GM12865 (cell line): ENCODE results near the gene IL15RA.
"Not testable (repeated sequence)": the region's sequence is repeated elsewhere in the genome, so short reads cannot be mapped to it uniquely, and the experiment has no call there.

ENCODE experiments used
- DNase-seq: peaks from one replicate; pipeline ENCODE4 v3.0.0; 2010; ENCODE audit warnings: low read depth
- H3K4me3 ChIP-seq: 2 replicates; pipeline ENCODE4 v1.5.1; 2011; ENCODE audit warnings: mild to moderate bottlenecking, low read depth, low read length, control low read depth
- TF ChIP-seq, protein P1 (sequence below): IDR thresholded peaks from 2 replicates; pipeline ENCODE4 v1.5.1; 2011; ENCODE audit warnings: low read length, control low read depth, low read depth, inconsistent platforms; ENCODE audit not compliant: insufficient read depth; ENCODE audit errors: missing control alignments

IL15RA gene

DNA sequence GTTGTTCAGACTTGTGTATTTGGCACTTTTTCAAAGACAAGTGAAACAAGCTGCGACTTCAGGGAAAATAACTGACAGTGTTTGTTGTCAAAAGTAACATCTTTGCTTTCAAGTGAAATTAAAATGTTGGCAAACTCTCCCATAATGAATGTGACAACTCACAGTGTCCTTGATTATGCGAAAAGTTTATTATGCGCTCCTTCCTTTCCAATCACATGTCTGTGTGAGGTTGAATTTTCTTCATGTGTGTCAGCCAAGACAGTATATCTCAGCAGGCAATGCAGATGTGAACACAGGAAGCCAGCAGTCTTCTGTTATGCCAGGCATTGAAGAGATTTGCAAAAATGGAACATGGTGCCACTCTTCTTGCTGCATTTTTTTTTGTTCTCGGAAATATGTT is 58.6 kb downstream of the IL15RA start:
- TF ChIP-seq, protein P1, sequence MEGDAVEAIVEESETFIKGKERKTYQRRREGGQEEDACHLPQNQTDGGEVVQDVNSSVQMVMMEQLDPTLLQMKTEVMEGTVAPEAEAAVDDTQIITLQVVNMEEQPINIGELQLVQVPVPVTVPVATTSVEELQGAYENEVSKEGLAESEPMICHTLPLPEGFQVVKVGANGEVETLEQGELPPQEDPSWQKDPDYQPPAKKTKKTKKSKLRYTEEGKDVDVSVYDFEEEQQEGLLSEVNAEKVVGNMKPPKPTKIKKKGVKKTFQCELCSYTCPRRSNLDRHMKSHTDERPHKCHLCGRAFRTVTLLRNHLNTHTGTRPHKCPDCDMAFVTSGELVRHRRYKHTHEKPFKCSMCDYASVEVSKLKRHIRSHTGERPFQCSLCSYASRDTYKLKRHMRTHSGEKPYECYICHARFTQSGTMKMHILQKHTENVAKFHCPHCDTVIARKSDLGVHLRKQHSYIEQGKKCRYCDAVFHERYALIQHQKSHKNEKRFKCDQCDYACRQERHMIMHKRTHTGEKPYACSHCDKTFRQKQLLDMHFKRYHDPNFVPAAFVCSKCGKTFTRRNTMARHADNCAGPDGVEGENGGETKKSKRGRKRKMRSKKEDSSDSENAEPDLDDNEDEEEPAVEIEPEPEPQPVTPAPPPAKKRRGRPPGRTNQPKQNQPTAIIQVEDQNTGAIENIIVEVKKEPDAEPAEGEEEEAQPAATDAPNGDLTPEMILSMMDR = no peak
- no peak for DNase-seq
- no peak overlapping the region for H3K4me3 ChIP-seq

DNA sequence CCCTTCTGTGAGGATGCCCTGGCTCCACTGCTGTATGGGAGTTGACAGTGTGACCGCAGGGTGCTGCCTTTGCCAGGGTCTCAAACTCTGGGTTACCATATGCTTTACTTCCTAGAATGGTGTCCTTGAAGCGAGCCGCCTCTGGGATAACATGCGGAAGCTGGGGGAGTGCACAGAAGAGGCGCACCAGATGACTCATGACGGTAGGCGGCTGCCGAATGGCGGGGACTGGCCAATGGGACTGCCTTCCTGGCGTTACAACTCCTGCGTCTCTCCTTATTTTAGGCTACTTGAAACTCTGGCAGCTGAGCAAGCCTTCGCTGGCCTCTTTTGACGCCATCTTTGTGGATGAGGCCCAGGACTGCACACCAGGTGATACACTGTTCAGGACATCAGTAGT is 60.0 kb downstream of the IL15RA start:
- TF ChIP-seq, protein P1 = no peak
- no peak overlapping the region for H3K4me3 ChIP-seq
- no peak for DNase-seq

DNA sequence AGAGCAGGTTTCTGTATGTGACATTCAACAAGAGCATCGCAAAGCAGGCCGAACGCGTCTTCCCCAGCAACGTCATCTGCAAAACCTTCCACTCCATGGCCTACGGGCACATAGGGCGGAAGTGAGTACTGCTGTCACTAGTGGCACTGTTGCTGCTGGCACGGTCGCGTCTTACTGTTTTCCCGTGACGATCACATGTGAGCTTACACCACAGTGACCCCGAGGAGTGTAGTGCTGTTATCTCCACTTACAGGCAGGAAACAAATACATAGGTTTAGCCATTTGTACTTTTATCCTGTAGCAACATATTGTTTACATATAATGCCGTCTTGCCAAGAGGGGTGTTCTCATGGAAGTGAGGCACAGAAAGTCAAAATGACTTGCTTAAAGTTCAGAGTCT is 61.9 kb downstream of the IL15RA start:
- DNase-seq = no peak
- H3K4me3 ChIP-seq = no peak overlapping the region
- TF ChIP-seq, protein P1 = no peak

DNA sequence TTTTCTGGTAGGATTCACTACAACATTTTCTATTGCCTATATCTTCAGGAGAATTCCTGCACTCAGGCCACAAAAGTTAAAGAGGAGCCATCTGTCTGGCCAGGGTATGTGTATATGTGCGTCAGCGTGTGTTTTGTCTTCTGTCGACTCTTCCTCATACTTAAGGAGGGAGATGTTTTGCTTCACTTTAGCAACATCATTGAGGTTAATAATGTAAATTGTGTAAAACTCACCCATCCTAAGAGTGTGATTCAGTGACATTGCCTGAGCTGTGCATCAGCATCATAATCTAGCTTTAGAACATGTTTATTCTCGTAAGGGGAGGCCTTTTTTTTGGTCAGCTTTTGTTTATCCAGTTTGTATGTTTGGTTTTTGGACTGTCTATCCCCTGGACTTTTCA is 63.6 kb downstream of the IL15RA start:
- DNase-seq = no peak
- TF ChIP-seq, protein P1 = no peak
- no peak overlapping the region for H3K4me3 ChIP-seq

DNA sequence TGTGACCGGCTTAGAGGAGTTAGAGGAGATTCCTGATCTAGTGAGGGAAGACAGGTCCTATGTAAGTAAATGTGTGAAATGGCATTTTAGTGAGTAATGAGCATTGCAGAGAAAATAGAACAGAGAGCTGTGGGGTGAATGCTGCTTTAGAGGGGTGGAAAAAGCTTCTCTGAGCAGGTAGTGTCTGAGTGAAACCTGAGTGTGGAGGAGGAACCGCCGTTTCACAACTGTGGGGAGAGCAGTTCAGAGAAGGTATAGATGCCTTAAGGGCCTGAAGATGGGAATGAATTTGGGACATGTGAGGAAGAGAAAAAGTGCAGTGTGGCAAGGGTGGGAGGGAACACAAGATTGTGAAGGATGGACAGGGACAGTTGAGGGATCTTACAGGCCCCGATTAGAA is 65.7 kb downstream of the IL15RA start:
- DNase-seq = no peak
- no peak overlapping the region for H3K4me3 ChIP-seq
- TF ChIP-seq, protein P1 = no peak

DNA sequence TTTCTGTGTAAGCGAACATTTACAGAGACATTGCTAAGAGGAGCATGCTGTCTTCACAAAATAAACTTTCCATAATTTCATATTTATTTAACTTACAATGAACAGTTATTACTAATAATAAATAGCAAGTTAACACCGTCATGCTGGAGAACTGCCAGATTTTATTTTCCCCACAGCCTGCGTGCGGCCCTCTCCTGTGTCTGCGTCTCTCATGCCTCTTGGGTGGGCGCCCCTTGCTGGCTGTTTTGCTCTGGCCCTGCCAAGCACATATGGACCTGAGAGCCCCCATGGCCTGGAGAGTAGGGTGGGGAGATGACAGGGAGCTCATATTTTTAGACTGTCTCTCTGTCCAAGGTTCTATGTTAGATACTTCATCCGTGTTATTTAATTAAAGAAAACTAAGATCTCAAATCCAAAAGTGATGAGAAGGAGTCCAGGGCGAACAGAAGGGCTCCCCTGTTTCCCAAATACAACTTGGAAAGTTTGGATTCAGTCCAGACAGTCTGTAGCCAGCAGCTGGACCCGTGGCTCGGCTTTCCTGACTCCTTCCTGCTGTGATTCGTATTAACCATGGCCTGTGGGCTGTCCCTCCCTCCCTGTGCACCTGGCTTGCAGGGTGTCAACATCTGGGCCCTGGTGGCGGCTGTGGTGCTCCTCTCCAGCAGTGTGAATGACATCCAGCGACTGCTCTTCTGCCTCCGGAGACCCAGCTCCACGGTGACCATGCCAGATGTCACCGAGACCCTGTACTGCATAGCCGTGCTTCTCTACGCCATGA is 66.8 kb downstream of the IL15RA start:
- TF ChIP-seq, protein P1 = no peak
- no peak for DNase-seq
- H3K4me3 ChIP-seq = no peak overlapping the region

DNA sequence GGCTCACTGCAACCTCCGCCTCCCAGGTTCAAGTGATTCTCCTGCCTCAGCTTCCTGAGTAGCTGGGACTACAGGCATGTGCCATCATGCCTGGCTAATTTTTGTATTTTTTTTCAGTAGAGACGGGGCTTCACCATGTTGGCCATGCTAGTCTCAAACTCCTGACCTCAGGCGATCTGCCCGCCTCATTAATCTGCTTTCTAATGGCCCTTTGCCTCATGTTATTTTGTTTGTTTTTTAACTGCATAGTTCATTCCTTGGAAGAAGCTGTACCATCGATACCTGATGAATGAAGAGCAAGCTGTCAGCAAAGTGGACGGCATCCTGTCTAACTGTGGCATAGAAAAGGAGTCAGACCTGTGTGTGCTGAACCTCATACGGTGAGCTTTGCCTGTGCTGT is 68.7 kb downstream of the IL15RA start:
- not testable (repeated sequence) for DNase-seq, H3K4me3 ChIP-seq
